Lower leg skin (tissue), 3 donors: ENCODE measurements around the gene CCL24.

Source experiments
- CTCF ChIP-seq, 3 donors: fragments of 450-650 bp; IDR thresholded peaks; one replicate each; pipeline ENCODE4 v1.5.1; 2016; ENCODE audit warnings: antibody characterized with exemption in 3 of 3, mild to moderate bottlenecking in 3 of 3, moderate library complexity in 2 of 3
- POLR2A ChIP-seq, 2 donors: fragments of 450-650 bp; IDR thresholded peaks; one replicate each; pipeline ENCODE4 v1.6.1; 2016 to 2017; ENCODE audit warnings: antibody characterized with exemption in 2 of 2, mild to moderate bottlenecking in 1 of 2, moderate library complexity in 1 of 2

GRCh38 chr7:75814407-75814947 lies 871 bp upstream of the CCL24 start:
- no peak for TF ChIP-seq CTCF (IDR thresholded peaks at IDR 0.05)
- no peak for TF ChIP-seq POLR2A (IDR thresholded peaks at IDR 0.05)
